ENCODE results near the gene CENPU. TPM values are rescaled to one million over a fixed set of nuclear protein-coding genes. Genes with fewer than 3 reads are reported as not detected.

The CENPU gene
- total RNA-seq, 1 experiment from 2014 or later = 47.7 TPM

- CTCF ChIA-PET = interaction anchor here (0.6 to 1.0 kb wide), 3 partner anchors 55 to 385 kb away, joined by 3 to 7 read pairs (median 3); no protein-coding TSS in a partner anchor
- Histone ChIP-seq H3K27ac (peak within 1 kb of the TSS; percentile 73), H3K9me3 (ENCODE audit: insufficient read depth, low read depth) (no peaks in the 10 kb centered on the region), H3K4me1 (replicated peaks; ENCODE audit: insufficient read depth) (peaks cover 20% of the 10 kb centered on the region), H3F3A (ENCODE audit: insufficient read depth, low read depth) (no peaks in the 10 kb centered on the region), H3K36me3 (ENCODE audit: low read depth) (no peaks in the 10 kb centered on the region), H3K79me2 (ENCODE audit: low read depth) (peaks cover 48% of the 10 kb centered on the region), H3K27me3 (ENCODE audit: insufficient read depth, low read depth) (no peaks in the 10 kb centered on the region), H3K4me2 (peak within 1 kb of the TSS; percentile 90), H2AFZ (peak within 1 kb of the TSS; percentile 76), H3K4me3 (peak within 1 kb of the TSS; percentile 83), H4K20me1 (ENCODE audit: insufficient read depth) (no peaks in the 10 kb centered on the region; the same call in 1 of the 2 replicates), H3K9me2 (ENCODE audit: insufficient read depth) (no peaks in the 10 kb centered on the region)
- POLR2A ChIA-PET (ENCODE audit: unreplicated experiment) = interaction anchor here (0.6 to 1.2 kb wide), 11 partner anchors 13 to 1466 kb away, joined by 3 to 25 read pairs (median 9); no protein-coding TSS in a partner anchor
- intact Hi-C loops (cut with micrococcal nuclease; ENCODE audit: unreplicated experiment) = loop anchor here (1.0 to 10.0 kb wide), 8 partner anchors 52 to 383 kb away; partner anchors contain the start of gene IRF2
- TF ChIP-seq EZH2 (IDR thresholded peaks at IDR 0.05; ENCODE audit: low read depth) (no peak), CTCF (conservative IDR thresholded peaks at IDR 0.05) (no peak)
- no TSS peak for BruUV-seq (replicated peaks)
- DNase-seq = peak; percentile 66 to 97
These were observed 84.6 kb downstream of the CENPU start, which contains the start of the genes CASP3 and PRIMPOL for GRCh38 chr4:184649026-184649970. CASP3 (minus strand) TSS chr4:184649447; CDS start chr4:184638453, 10,994 bp downstream. PRIMPOL (plus strand) TSS chr4:184649738; CDS start chr4:184657141, 7,403 bp downstream.

DNA sequence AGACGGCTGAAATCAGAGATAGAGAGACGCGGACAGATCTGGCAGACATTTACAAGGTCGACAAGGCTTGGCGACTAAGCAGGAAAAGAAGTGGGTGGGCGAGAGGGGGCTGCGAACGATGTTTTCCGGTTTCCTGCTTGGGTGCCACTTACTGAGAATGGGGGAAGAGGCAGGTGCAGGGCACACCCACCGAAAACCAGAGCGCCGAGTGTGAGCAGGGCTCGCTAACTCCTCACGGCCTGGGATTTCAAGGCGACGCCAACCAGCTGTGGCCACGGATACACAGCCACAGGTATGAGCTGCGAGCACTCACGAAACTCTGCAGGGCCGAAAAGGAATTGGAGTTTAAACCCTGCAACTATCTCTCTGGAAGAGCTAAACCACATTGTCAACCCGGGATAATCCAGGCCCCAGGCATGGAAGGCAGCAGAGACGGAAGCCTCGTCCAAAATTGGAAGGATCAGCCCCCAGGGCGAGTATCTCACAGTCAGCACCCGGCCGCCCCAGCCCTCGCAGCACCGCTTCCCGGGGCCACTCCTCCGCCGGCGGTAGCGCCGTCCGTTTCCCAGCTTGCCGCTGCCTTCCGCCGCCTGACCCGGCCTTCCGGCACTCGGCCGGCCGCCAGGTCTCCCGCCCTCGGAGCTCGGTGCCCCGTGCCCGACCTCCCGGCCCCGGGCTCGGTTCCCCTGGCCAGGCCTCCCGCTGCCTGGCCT lies 85.4 kb downstream of the CENPU start:
- intact Hi-C loops (cut with micrococcal nuclease; ENCODE audit: unreplicated experiment) = loop anchor here (1.0 to 10.0 kb wide), 8 partner anchors 52 to 382 kb away; partner anchors contain the start of gene IRF2
- no peaks in the 10 kb centered on the region for H3K36me3 ChIP-seq (ENCODE audit: low read depth)
- H3K27me3 ChIP-seq (ENCODE audit: insufficient read depth, low read depth) = no peaks in the 10 kb centered on the region
- peaks cover 48% of the 10 kb centered on the region for H3K79me2 ChIP-seq (ENCODE audit: low read depth)
- BruUV-seq (replicated peaks) = no TSS peak
- no peaks in the 10 kb centered on the region for H3K9me2 ChIP-seq (ENCODE audit: insufficient read depth)
- H3K9me3 ChIP-seq (ENCODE audit: insufficient read depth, low read depth) = no peaks in the 10 kb centered on the region
- TF ChIP-seq CTCF (conservative IDR thresholded peaks at IDR 0.05) = no peak
- no peak for TF ChIP-seq EZH2 (IDR thresholded peaks at IDR 0.05; ENCODE audit: low read depth)
- H3F3A ChIP-seq (ENCODE audit: insufficient read depth, low read depth) = no peaks in the 10 kb centered on the region
- peaks cover 20% of the 10 kb centered on the region for H3K4me1 ChIP-seq (replicated peaks; ENCODE audit: insufficient read depth)
- peak overlapping the region; percentile 83 for H3K4me3 ChIP-seq
- POLR2A ChIA-PET (ENCODE audit: unreplicated experiment) = interaction anchor here (0.7 to 1.2 kb wide), 2 partner anchors 77 to 111 kb away, joined by 3 to 4 read pairs; no protein-coding TSS in a partner anchor
- H4K20me1 ChIP-seq (ENCODE audit: insufficient read depth) = no peaks in the 10 kb centered on the region; the same call in 1 of the 2 replicates
- peak; percentile 34 to 50 for DNase-seq
- CTCF ChIA-PET = interaction anchor here (0.6 kb wide), 1 partner anchor 99 kb away, joined by 6 read pairs; no protein-coding TSS in a partner anchor
- peak overlapping the region; percentile 90 for H3K4me2 ChIP-seq
- H2AFZ ChIP-seq = peak overlapping the region; percentile 76
- H3K27ac ChIP-seq = peak overlapping the region; percentile 73

GRCh38 chr4:184648054-184648312 lies 85.9 kb downstream of the CENPU start:
- intact Hi-C loops (cut with micrococcal nuclease; ENCODE audit: unreplicated experiment) = loop anchor here (2.0 to 10.0 kb wide), 5 partner anchors 51 to 361 kb away; partner anchors contain the start of gene IRF2
- Histone ChIP-seq H3K9me3 (ENCODE audit: insufficient read depth, low read depth) (no peaks in the 10 kb centered on the region), H3K27ac (peak overlapping the region; percentile 73), H2AFZ (peak overlapping the region; percentile 76), H3K4me2 (peak overlapping the region; percentile 90), H3K4me3 (peak overlapping the region; percentile 83), H3K79me2 (ENCODE audit: low read depth) (peaks cover 48% of the 10 kb centered on the region), H3K4me1 (replicated peaks; ENCODE audit: insufficient read depth) (peaks cover 20% of the 10 kb centered on the region), H3K27me3 (ENCODE audit: insufficient read depth, low read depth) (no peaks in the 10 kb centered on the region), H3K36me3 (ENCODE audit: low read depth) (no peaks in the 10 kb centered on the region), H3F3A (ENCODE audit: insufficient read depth, low read depth) (no peaks in the 10 kb centered on the region), H4K20me1 (ENCODE audit: insufficient read depth) (no peaks in the 10 kb centered on the region; the same call in 1 of the 2 replicates), H3K9me2 (ENCODE audit: insufficient read depth) (no peaks in the 10 kb centered on the region)
- ChIA-PET CTCF (interaction anchor here (0.6 kb wide), 1 partner anchor 1048 kb away, joined by 3 read pairs; no protein-coding TSS in a partner anchor), POLR2A (ENCODE audit: unreplicated experiment) (no interaction called here)
- no peak for DNase-seq
- BruUV-seq (replicated peaks) = no TSS peak
- TF ChIP-seq EZH2 (IDR thresholded peaks at IDR 0.05; ENCODE audit: low read depth) (no peak), CTCF (conservative IDR thresholded peaks at IDR 0.05) (no peak)
